KOPT-K1 (cell line): ENCODE results near the gene FAHD2A.
"Not testable (repeated sequence)": the region's sequence is repeated elsewhere in the genome, so short reads cannot be mapped to it uniquely, and the experiment has no call there.

Experiments used
- H3K27ac ChIP-seq: fragments of 200-600 bp; sonication (generic); 2 replicates; pipeline ENCODE4 v1.5.1; 2016; ENCODE audit warnings: antibody characterized with exemption, mild to moderate bottlenecking, low read depth, low read length; ENCODE audit not compliant: poor library complexity, severe bottlenecking
- H3K36me3 ChIP-seq: fragments of 200-600 bp; sonication (generic); 2 replicates; pipeline ENCODE4 v1.5.1; 2017; ENCODE audit warnings: antibody characterized with exemption, mild to moderate bottlenecking, low read length, moderate library complexity; ENCODE audit not compliant: insufficient read depth
- H3K9me3 ChIP-seq: fragments of 200-600 bp; sonication (generic); 2 replicates; pipeline ENCODE4 v1.5.1; 2017; ENCODE audit warnings: antibody characterized with exemption, low read length, mild to moderate bottlenecking; ENCODE audit not compliant: insufficient read depth, poor library complexity, severe bottlenecking

The FAHD2A gene

DNA sequence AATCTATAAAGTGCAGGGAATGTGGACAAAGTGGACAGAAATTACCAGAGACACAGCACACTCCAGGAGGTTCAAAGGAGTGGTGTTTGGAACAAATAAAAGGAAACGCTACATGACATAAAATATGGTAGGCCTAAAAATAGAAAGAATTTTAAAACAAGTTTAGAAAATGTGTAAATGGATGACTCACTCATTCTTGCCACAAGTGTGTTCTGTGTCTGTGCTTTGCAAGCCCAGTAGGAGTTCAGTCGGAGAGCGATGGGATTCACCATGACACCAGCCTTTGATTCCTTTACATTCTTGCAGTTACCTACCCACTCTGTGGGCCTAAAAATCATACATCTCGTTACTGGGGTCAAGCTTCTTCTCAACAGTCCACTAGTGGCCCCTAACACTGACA, 30.9 kb downstream of the FAHD2A start:
- H3K9me3 ChIP-seq, H3K36me3 ChIP-seq, H3K27ac ChIP-seq: not testable (repeated sequence)

- not testable (repeated sequence) for H3K27ac ChIP-seq, H3K36me3 ChIP-seq, H3K9me3 ChIP-seq
These were observed 31.5 kb downstream of the FAHD2A start for GRCh38 chr2:95433973-95434372.

GRCh38 chr2:95434507-95435076, 32.1 kb downstream of the FAHD2A start:
- not testable (repeated sequence) for H3K36me3 ChIP-seq, H3K27ac ChIP-seq, H3K9me3 ChIP-seq

DNA sequence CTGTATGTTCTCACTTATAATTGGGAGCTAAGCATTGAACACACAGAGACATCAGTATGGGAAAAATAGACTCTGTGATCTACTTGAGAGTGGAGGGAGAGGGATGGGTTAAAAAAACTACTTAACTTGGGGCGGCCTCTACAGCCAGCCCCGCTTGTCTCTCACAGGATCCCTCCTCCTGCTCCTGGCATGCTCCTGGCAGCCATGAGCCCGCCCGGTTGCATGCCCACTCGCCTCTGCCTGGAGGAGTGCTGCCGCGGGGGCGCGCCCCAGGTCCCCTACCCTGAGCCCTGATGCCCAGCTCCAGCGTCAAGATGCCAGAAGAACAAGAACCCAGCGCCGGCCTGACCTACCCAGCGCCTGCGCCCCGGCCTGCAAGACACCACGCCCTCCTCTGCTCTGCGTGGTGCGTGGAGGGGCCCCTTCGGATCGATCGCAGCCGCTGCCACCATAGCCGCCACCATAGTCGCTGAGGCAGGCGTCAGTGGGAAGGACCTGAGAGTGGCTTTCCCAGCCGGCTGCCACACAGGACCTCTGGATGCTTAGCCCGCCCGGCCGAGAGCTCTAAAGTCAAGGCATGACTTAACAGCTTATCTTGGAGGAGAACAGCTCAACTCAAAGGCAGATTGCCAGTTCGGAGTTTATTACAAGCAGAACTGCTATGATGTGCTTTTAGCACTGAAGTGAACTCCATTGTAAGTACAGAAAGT, 32.8 kb downstream of the FAHD2A start:
- not testable (repeated sequence) for H3K27ac ChIP-seq, H3K9me3 ChIP-seq, H3K36me3 ChIP-seq

DNA sequence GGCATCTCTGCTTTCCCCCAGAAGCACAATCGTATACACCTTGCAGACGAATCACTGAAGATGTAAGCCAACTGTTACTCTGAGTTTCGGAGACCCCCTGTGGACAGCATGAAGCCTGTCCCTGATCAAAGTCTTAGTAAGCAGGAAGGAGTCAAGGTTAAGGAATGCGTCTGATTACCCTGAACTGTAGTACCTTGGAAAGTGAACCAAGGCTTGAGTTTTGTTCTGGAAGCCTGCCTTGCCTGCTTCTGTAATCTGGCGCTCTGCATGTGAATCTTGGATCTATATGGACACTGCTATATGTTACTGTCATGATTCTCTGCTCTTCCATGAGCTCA, 33.3 kb downstream of the FAHD2A start:
- not testable (repeated sequence) for H3K27ac ChIP-seq, H3K9me3 ChIP-seq

DNA sequence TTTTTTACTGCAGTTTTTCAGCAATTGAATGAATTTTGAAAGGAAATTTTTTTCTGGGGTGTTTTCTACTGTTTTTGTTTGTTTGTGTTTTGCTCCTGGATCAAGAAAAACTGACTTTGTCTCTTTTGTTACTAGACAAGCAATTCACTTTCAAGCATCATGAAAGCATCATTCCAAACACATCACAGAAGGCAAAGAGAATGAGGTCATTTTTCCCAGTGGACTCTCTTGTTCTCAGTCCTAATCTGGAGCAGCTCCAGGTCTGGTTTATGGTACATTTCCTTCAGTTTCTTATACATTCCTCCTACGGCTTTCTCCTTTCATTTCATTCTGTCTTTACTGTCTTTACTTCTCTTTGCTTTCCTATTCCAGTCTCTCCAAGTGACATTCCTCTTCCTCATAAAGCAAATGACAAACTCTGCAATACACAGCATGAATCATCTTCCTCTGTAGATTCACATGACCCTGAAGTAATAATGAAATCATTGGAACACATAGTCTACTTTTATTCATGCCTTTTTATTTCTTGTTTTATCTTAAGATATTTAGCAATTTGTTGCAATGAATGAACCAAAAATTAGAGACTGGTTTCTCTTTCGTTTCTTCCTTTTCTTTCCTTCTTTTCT, 40.1 kb downstream of the FAHD2A start:
- H3K27ac ChIP-seq, H3K9me3 ChIP-seq, H3K36me3 ChIP-seq: not testable (repeated sequence)

More for the DNA sequence above, 33.3 kb downstream of the FAHD2A start:
- H3K36me3 ChIP-seq, result not testable (repeated sequence)

GRCh38 chr2:95445317-95445716, 42.8 kb downstream of the FAHD2A start:
- H3K27ac ChIP-seq, H3K36me3 ChIP-seq, H3K9me3 ChIP-seq: not testable (repeated sequence)

DNA sequence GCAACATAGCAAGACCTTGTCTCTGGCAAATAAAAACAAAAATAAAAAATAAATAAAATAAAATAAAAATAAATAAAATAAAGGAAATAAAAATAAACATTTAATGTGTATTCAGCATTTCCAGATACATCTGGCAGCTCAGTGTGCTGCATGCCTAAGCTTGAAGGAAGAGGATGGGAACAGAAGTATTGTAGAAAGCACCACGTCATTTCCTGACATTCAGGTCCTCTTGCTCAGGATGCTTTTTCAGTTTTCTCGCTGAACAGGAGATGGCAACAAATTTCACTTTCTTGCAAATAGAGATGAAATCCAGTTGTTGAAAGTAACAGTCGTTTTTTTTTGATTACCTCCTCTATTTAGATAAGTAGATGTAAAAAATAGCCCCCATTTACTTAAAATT, 60.8 kb downstream of the FAHD2A start:
- H3K9me3 ChIP-seq, H3K36me3 ChIP-seq, H3K27ac ChIP-seq: not testable (repeated sequence)
